Heart left ventricle (tissue), 13 donors: Measurements from ENCODE around the gene PLEKHN1.

ENCODE experiments used
- POLR2A ChIP-seq, 2 donors: fragments of 450-650 bp; IDR thresholded peaks; one replicate each; pipeline ENCODE4 v1.6.1; 2017; ENCODE audit warnings: antibody characterized with exemption in 2 of 2, mild to moderate bottlenecking in 2 of 2, moderate library complexity in 2 of 2
- TF ChIP-seq, protein P1 (sequence below), 12 donors: fragments of 200-600 bp; sonication (generic) in 4 of 12; IDR thresholded peaks; one replicate each; pipeline versions ENCODE4 v1.5.0 to v1.8.0; 2018 to 2022; ENCODE audit warnings: antibody characterized with exemption in 12 of 12, mild to moderate bottlenecking in 5 of 12
- donor health status: ischemic (EF 13 %, LVEDD 7.1; RV severe dilation, severe dysfunction).
- donor health status: DM: no; HTN: yes; CAD: no.
- donor health status: DM: no; HTN: no; CAD: no.
- donor health status: ischemic (EF 25% LVEDD 6.9; RV normal size, moderate dysfunction).
- donor health status: ischemic (EF 25% LVEDD 5.7; RV mildly dilated, moderate dysfunction).
- donor health status: ischemic (EF 35%, LVEDD 5.7; RV mildly dilated, moderate dysfunction).
- donor health status: nonischemic (EF 11% LVEDD 7.7; RV severe dilation, severe dysfunction).
- donor health status: DM: yes; HTN: yes; CAD: no.
- donor health status: PGD.
- donor health status: ischemic (EF 29% LVEDD 5.4; RV normal size, mild dysfunction).
- donor health status: nonischemic (EF 23%, LVEDD 6.1; RV moderate dilation, normal function).

DNA sequence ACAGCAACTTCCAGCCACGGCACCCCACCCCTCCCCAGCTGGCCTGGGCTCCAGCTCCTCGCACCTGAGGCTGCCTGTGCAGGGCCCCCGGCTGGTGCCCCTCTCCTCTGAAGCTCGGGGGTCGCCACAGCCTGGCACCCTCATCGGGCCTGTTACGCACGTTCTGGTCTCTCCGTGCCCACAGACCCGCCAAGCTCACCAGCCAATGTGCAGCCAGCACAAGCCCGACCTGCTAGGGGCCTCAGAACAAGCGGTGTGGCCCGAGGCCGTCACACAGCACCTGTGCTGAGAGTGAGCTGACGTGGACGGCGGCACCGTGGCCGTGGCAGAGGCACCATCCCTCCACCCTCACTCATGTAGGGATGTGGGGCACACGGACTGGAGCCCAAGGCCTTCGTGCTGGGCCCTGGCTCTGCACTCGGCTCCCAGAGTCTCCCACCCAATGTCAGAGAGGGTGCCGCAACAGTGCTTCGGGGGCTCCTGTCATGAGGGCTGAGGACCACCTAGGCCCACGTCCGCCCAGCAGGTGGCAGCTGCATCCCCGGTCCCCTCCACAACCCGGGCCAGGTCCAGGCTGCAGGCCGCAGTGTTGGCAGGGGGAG lies 46.9 kb upstream of the PLEKHN1 start:
- TF ChIP-seq, protein P1, sequence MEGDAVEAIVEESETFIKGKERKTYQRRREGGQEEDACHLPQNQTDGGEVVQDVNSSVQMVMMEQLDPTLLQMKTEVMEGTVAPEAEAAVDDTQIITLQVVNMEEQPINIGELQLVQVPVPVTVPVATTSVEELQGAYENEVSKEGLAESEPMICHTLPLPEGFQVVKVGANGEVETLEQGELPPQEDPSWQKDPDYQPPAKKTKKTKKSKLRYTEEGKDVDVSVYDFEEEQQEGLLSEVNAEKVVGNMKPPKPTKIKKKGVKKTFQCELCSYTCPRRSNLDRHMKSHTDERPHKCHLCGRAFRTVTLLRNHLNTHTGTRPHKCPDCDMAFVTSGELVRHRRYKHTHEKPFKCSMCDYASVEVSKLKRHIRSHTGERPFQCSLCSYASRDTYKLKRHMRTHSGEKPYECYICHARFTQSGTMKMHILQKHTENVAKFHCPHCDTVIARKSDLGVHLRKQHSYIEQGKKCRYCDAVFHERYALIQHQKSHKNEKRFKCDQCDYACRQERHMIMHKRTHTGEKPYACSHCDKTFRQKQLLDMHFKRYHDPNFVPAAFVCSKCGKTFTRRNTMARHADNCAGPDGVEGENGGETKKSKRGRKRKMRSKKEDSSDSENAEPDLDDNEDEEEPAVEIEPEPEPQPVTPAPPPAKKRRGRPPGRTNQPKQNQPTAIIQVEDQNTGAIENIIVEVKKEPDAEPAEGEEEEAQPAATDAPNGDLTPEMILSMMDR (IDR thresholded peaks at IDR 0.05) = peak in 1 of 12 donors; percentile 10
- no peak for TF ChIP-seq POLR2A (IDR thresholded peaks at IDR 0.05)
